GM21360 (cell line): ENCODE results near the gene ST8SIA1.

Source experiments
- ATAC-seq: cut with Tn5 transposase; IDR thresholded peaks from one replicate; pipeline ENCODE4 v1.9.1; 2021; ENCODE audit warnings: mild to moderate bottlenecking, moderate library complexity; ENCODE audit not compliant: unreplicated experiment

Gene ST8SIA1

GRCh38 chr12:22333186-22333712, 1.3 kb downstream of the ST8SIA1 start:
- ATAC-seq = no peak

- no peak for ATAC-seq
Observed at GRCh38 chr12:22332202-22332601, 2.3 kb downstream of the ST8SIA1 start.

- ATAC-seq = no peak
Observed at GRCh38 chr12:22329621-22330020, 4.9 kb downstream of the ST8SIA1 start.

- no peak for ATAC-seq
Observed at GRCh38 chr12:22325218-22325617, 9.3 kb downstream of the ST8SIA1 start.

GRCh38 chr12:22322091-22322490, 12.4 kb downstream of the ST8SIA1 start:
- ATAC-seq = no peak

GRCh38 chr12:22321638-22322037, 12.9 kb downstream of the ST8SIA1 start:
- no peak for ATAC-seq

- no peak for ATAC-seq
Observed at GRCh38 chr12:22321018-22321605, 13.4 kb downstream of the ST8SIA1 start.

GRCh38 chr12:22318108-22318737, 16.3 kb downstream of the ST8SIA1 start:
- no peak for ATAC-seq

- no peak for ATAC-seq
Observed at GRCh38 chr12:22313963-22314330, 20.6 kb downstream of the ST8SIA1 start.

- ATAC-seq = no peak
Observed at GRCh38 chr12:22313286-22313962, 21.1 kb downstream of the ST8SIA1 start.

- ATAC-seq = no peak
Observed at GRCh38 chr12:22312336-22312735, 22.2 kb downstream of the ST8SIA1 start.

GRCh38 chr12:22310709-22311108, 23.8 kb downstream of the ST8SIA1 start:
- no peak for ATAC-seq

- no peak for ATAC-seq
Observed at GRCh38 chr12:22310275-22310674, 24.2 kb downstream of the ST8SIA1 start.

GRCh38 chr12:22307811-22308210, 26.7 kb downstream of the ST8SIA1 start:
- no peak for ATAC-seq

GRCh38 chr12:22306311-22306710, 28.2 kb downstream of the ST8SIA1 start:
- no peak for ATAC-seq

- ATAC-seq = no peak
Observed at GRCh38 chr12:22304341-22304740, 30.2 kb downstream of the ST8SIA1 start.

- no peak for ATAC-seq
Observed at GRCh38 chr12:22299294-22299912, 35.1 kb downstream of the ST8SIA1 start.

GRCh38 chr12:22289250-22289649, 45.3 kb downstream of the ST8SIA1 start:
- ATAC-seq = no peak

- no peak for ATAC-seq
Observed at GRCh38 chr12:22287776-22288621, 46.5 kb downstream of the ST8SIA1 start.

GRCh38 chr12:22287101-22287500, 47.4 kb downstream of the ST8SIA1 start:
- no peak for ATAC-seq

GRCh38 chr12:22286569-22286968, 47.9 kb downstream of the ST8SIA1 start:
- no peak for ATAC-seq
